OCI-LY1 (cell line): Measurements from ENCODE around the gene PWP1.

Experiments used
- H2AFZ ChIP-seq: fragments of 200-600 bp; sonication (generic), shearing (Covaris generic); 2 replicates; pipeline ENCODE4 v1.6.0; 2014; ENCODE audit warnings: antibody characterized with exemption, mild to moderate bottlenecking, low read length
- H3F3A ChIP-seq: fragments of 200-600 bp; sonication (generic), shearing (Covaris generic); 2 replicates; pipeline ENCODE4 v1.6.0; 2014; ENCODE audit warnings: mild to moderate bottlenecking, antibody characterized with exemption, low read length, moderate library complexity; ENCODE audit not compliant: insufficient read depth
- H3K27ac ChIP-seq: fragments of 200-600 bp; sonication (generic); 2 replicates; pipeline ENCODE4 v1.5.1; 2014; ENCODE audit warnings: low read length, mixed run types, mild to moderate bottlenecking, low read depth; ENCODE audit not compliant: poor library complexity, severe bottlenecking
- H3K27me3 ChIP-seq: fragments of 200-600 bp; sonication (generic); 2 replicates; pipeline ENCODE4 v1.6.0; 2014; ENCODE audit warnings: antibody characterized with exemption, mild to moderate bottlenecking, low read length, moderate library complexity; ENCODE audit not compliant: insufficient read depth
- H3K36me3 ChIP-seq: fragments of 200-600 bp; sonication (generic); 2 replicates; pipeline ENCODE4 v1.6.1; 2014; ENCODE audit warnings: mild to moderate bottlenecking, antibody characterized with exemption, low read length, moderate library complexity, mixed read lengths; ENCODE audit not compliant: insufficient read depth
- H3K4me1 ChIP-seq: fragments of 200-600 bp; sonication (generic); 2 replicates; pipeline ENCODE4 v1.5.1; 2014; ENCODE audit warnings: mild to moderate bottlenecking, low read length, moderate library complexity; ENCODE audit not compliant: insufficient read depth, severe bottlenecking
- H3K4me2 ChIP-seq: fragments of 200-600 bp; sonication (generic), shearing (Covaris generic); 2 replicates; pipeline ENCODE4 v1.6.1; 2014; ENCODE audit warnings: low read length
- H3K4me3 ChIP-seq: fragments of 200-600 bp; sonication (generic); 2 replicates; pipeline ENCODE4 v1.5.1; 2014; ENCODE audit warnings: low read length, low read depth, mild to moderate bottlenecking, mixed read lengths; ENCODE audit not compliant: poor library complexity, severe bottlenecking
- H3K79me2 ChIP-seq: fragments of 200-600 bp; shearing (Covaris generic); 2 replicates; pipeline ENCODE4 v1.6.1; 2016; ENCODE audit warnings: mixed run types, low read length, mixed read lengths; ENCODE audit not compliant: insufficient read depth
- H3K9ac ChIP-seq: fragments of 200-600 bp; sonication (generic), shearing (Covaris generic); 2 replicates; pipeline ENCODE4 v1.6.1; 2014; ENCODE audit warnings: mild to moderate bottlenecking, low read length, mixed read lengths
- H3K9me2 ChIP-seq: fragments of 200-600 bp; sonication (generic), shearing (Covaris generic); 2 replicates; pipeline ENCODE4 v1.6.1; 2014; ENCODE audit warnings: low read depth, mild to moderate bottlenecking, low read length, mixed read lengths
- H3K9me3 ChIP-seq: fragments of 200-600 bp; shearing (Covaris generic); 2 replicates; pipeline ENCODE4 v1.6.1; 2014; ENCODE audit warnings: low read length, mixed read lengths
- H4K20me1 ChIP-seq: fragments of 200-600 bp; sonication (generic), shearing (Covaris generic); 2 replicates; pipeline ENCODE4 v1.6.0; 2016; ENCODE audit warnings: mild to moderate bottlenecking, low read length; ENCODE audit not compliant: insufficient read depth
- CTCF ChIP-seq: fragments of 200-600 bp; sonication (generic), shearing (Covaris generic); IDR thresholded peaks from 2 replicates; pipeline ENCODE4 v1.5.1; 2017; ENCODE audit warnings: mild to moderate bottlenecking, antibody characterized with exemption, low read length, moderate library complexity, mixed read lengths
- EZH2 ChIP-seq: fragments of 200-600 bp; sonication (generic), shearing (Covaris generic); IDR thresholded peaks from 2 replicates; pipeline ENCODE4 v1.8.0; 2017; ENCODE audit warnings: borderline replicate concordance, mixed run types, mild to moderate bottlenecking, antibody characterized with exemption, low read length, moderate library complexity, mixed read lengths

The PWP1 gene

GRCh38 chr12:107663277-107663676 lies 22.3 kb upstream of the PWP1 start:
- H3K4me1 ChIP-seq = no peaks in the 10 kb centered on the region
- H3K9ac ChIP-seq = no peak overlapping the region
- no peak overlapping the region for H3K4me3 ChIP-seq
- H4K20me1 ChIP-seq = no peaks in the 10 kb centered on the region
- no peaks in the 10 kb centered on the region for H3K9me3 ChIP-seq
- no peaks in the 10 kb centered on the region for H3F3A ChIP-seq
- H3K4me2 ChIP-seq = no peak overlapping the region
- H2AFZ ChIP-seq = no peak overlapping the region
- H3K79me2 ChIP-seq = no peaks in the 10 kb centered on the region
- no peaks in the 10 kb centered on the region for H3K27me3 ChIP-seq
- no peaks in the 10 kb centered on the region for H3K9me2 ChIP-seq
- H3K27ac ChIP-seq = no peak overlapping the region
- TF ChIP-seq CTCF = no peak
- no peak for TF ChIP-seq EZH2
- no peaks in the 10 kb centered on the region for H3K36me3 ChIP-seq

- no peak overlapping the region for H3K27ac ChIP-seq
- H2AFZ ChIP-seq = no peak overlapping the region
- H3K79me2 ChIP-seq = no peaks in the 10 kb centered on the region
- H3K4me2 ChIP-seq = no peak overlapping the region
- H3K27me3 ChIP-seq = no peaks in the 10 kb centered on the region
- no peaks in the 10 kb centered on the region for H4K20me1 ChIP-seq
- H3K4me1 ChIP-seq = no peaks in the 10 kb centered on the region
- H3K36me3 ChIP-seq = no peaks in the 10 kb centered on the region
- TF ChIP-seq CTCF (no peak), EZH2 (no peak)
- no peaks in the 10 kb centered on the region for H3K9me3 ChIP-seq
- no peaks in the 10 kb centered on the region for H3F3A ChIP-seq
- H3K9me2 ChIP-seq = no peaks in the 10 kb centered on the region
- H3K9ac ChIP-seq = no peak overlapping the region
- H3K4me3 ChIP-seq = no peak overlapping the region
These were observed 19.6 kb upstream of the PWP1 start for GRCh38 chr12:107666009-107666408.

GRCh38 chr12:107667464-107667863 lies 18.1 kb upstream of the PWP1 start:
- no peaks in the 10 kb centered on the region for H3K27me3 ChIP-seq

More at GRCh38 chr12:107667464-107667863, 18.1 kb upstream of the PWP1 start:
- Histone ChIP-seq H3K9me3 (no peaks in the 10 kb centered on the region), H3K4me2 (no peak overlapping the region), H3K4me3 (no peak overlapping the region), H3K9ac (no peak overlapping the region), H2AFZ (no peak overlapping the region), H3F3A (no peaks in the 10 kb centered on the region), H3K36me3 (no peaks in the 10 kb centered on the region), H3K27ac (no peak overlapping the region), H3K79me2 (no peaks in the 10 kb centered on the region), H4K20me1 (no peaks in the 10 kb centered on the region), H3K9me2 (no peaks in the 10 kb centered on the region), H3K4me1 (no peaks in the 10 kb centered on the region)
- TF ChIP-seq CTCF (no peak), EZH2 (no peak)
